GM19239 (cell line): ENCODE results near the gene BPIFB6.

Experiments
- DNase-seq: peaks from one replicate; pipeline ENCODE4 v3.0.0; 2011; ENCODE audit warnings: low spot score; ENCODE audit not compliant: insufficient read length
- FAIRE-seq: peaks from 2 replicates; lab custom pipeline; 2011; peaks lifted over from hg19 to GRCh38; lab: Jason Lieb, UNC

Gene BPIFB6

GRCh38 chr20:33031531-33031930, at the start of gene BPIFB6:
TSS of gene BPIFB6 (plus strand) at chr20:33031648. CDS start at chr20:33031648, 0 bp downstream.
- DNase-seq (no peak), FAIRE-seq (no peak)

- DNase-seq (no peak), FAIRE-seq (no peak)
Observed at GRCh38 chr20:32982617-32983458, 48.6 kb upstream of the BPIFB6 start.

GRCh38 chr20:32983459-32984112, 47.9 kb upstream of the BPIFB6 start:
- no peak for DNase-seq

GRCh38 chr20:32984196-32984595, 47.3 kb upstream of the BPIFB6 start:
- no peak for DNase-seq
- no peak for FAIRE-seq

More at GRCh38 chr20:32983459-32984112, 47.9 kb upstream of the BPIFB6 start:
- no peak for FAIRE-seq

- FAIRE-seq, result no peak
- no peak for DNase-seq
Observed at GRCh38 chr20:32984631-32985354, 46.7 kb upstream of the BPIFB6 start.

- no peak for FAIRE-seq
- no peak for DNase-seq
Observed at GRCh38 chr20:32985596-32985995, 45.9 kb upstream of the BPIFB6 start.

- FAIRE-seq, result no peak
Observed at GRCh38 chr20:32986331-32986966, 45.0 kb upstream of the BPIFB6 start.

GRCh38 chr20:32987044-32987825, 44.2 kb upstream of the BPIFB6 start:
- FAIRE-seq (no peak), DNase-seq (no peak)

More at GRCh38 chr20:32986331-32986966, 45.0 kb upstream of the BPIFB6 start:
- DNase-seq, result no peak

- FAIRE-seq (no peak), DNase-seq (no peak)
Observed at GRCh38 chr20:32988008-32988407, 43.4 kb upstream of the BPIFB6 start.

GRCh38 chr20:32989507-32990283, 41.8 kb upstream of the BPIFB6 start:
- DNase-seq (no peak), FAIRE-seq (no peak)

- DNase-seq (no peak), FAIRE-seq (no peak)
Observed at GRCh38 chr20:32990426-32990825, 41.0 kb upstream of the BPIFB6 start.

GRCh38 chr20:32991383-32991782, 40.1 kb upstream of the BPIFB6 start:
- no peak for FAIRE-seq
- DNase-seq, result no peak

GRCh38 chr20:32991792-32992641, 39.4 kb upstream of the BPIFB6 start:
- FAIRE-seq, result no peak
- DNase-seq, result no peak

GRCh38 chr20:32993496-32994050, 37.9 kb upstream of the BPIFB6 start:
- FAIRE-seq (no peak), DNase-seq (no peak)

- FAIRE-seq (no peak), DNase-seq (no peak)
Observed at GRCh38 chr20:32995802-32996201, 35.6 kb upstream of the BPIFB6 start.

GRCh38 chr20:32997431-32997830, 34.0 kb upstream of the BPIFB6 start:
- DNase-seq, result no peak
- FAIRE-seq, result no peak

- no peak for DNase-seq
- no peak for FAIRE-seq
Observed at GRCh38 chr20:32999603-33000250, 31.7 kb upstream of the BPIFB6 start.
